Kidney glomerular epithelial cell (primary cell): ENCODE results near the gene CREB5.
A peak's percentile ranks its signal among the peaks of the same experiment; 100 is the strongest.

Experiments
- DNase-seq: peaks from one replicate; lab custom pipeline; 2025; lab: John Stamatoyannopoulos, UW

CREB5 gene

GRCh38 chr7:28435732-28436378, 23.5 kb downstream of the CREB5 start:
- DNase-seq, result no peak

GRCh38 chr7:28440055-28440601, 27.8 kb downstream of the CREB5 start:
- no peak for DNase-seq

- DNase-seq, result no peak
These were observed 30.5 kb downstream of the CREB5 start for GRCh38 chr7:28442540-28443420.

GRCh38 chr7:28446131-28446530, 33.8 kb downstream of the CREB5 start:
- DNase-seq, result no peak

- DNase-seq, result no peak
These were observed 34.8 kb downstream of the CREB5 start for GRCh38 chr7:28447071-28447470.

GRCh38 chr7:28448708-28449107, 36.4 kb downstream of the CREB5 start:
- no peak for DNase-seq

GRCh38 chr7:28452681-28453080, 40.4 kb downstream of the CREB5 start:
- DNase-seq, result no peak

GRCh38 chr7:28455486-28455885, 43.2 kb downstream of the CREB5 start:
- no peak for DNase-seq

- DNase-seq, result no peak
These were observed 43.7 kb downstream of the CREB5 start for GRCh38 chr7:28456044-28456443.

- no peak for DNase-seq
These were observed 46.4 kb downstream of the CREB5 start for GRCh38 chr7:28458732-28459131.

GRCh38 chr7:28459306-28459705, 47.0 kb downstream of the CREB5 start:
- DNase-seq, result no peak

- no peak for DNase-seq
These were observed 53.4 kb downstream of the CREB5 start for GRCh38 chr7:28465697-28466096.

GRCh38 chr7:28466341-28466740, 54.0 kb downstream of the CREB5 start:
- no peak for DNase-seq

- DNase-seq, result no peak
These were observed 54.6 kb downstream of the CREB5 start for GRCh38 chr7:28466885-28467284.

- DNase-seq, result no peak
These were observed 57.2 kb downstream of the CREB5 start for GRCh38 chr7:28469562-28469961.

- DNase-seq, result no peak
These were observed 58.0 kb downstream of the CREB5 start for GRCh38 chr7:28470344-28470743.

- no peak for DNase-seq
These were observed 60.0 kb downstream of the CREB5 start for GRCh38 chr7:28472332-28472731.

- no peak for DNase-seq
These were observed 61.4 kb downstream of the CREB5 start for GRCh38 chr7:28473571-28474281.

GRCh38 chr7:28474282-28474638, 61.9 kb downstream of the CREB5 start:
- DNase-seq, result peak; percentile 60

GRCh38 chr7:28474640-28475039, 62.3 kb downstream of the CREB5 start:
- no peak for DNase-seq

- DNase-seq, result no peak
These were observed 64.7 kb downstream of the CREB5 start for GRCh38 chr7:28477041-28477442.

- DNase-seq, result no peak
These were observed 66.3 kb downstream of the CREB5 start for GRCh38 chr7:28478656-28479055.

GRCh38 chr7:28479507-28479947, 67.2 kb downstream of the CREB5 start:
- no peak for DNase-seq
